Dermis microvascular lymphatic vessel endothelial cell (primary cell): ENCODE data around the gene SH3PXD2B. TPM values are rescaled to one million over a fixed set of nuclear protein-coding genes. Genes with fewer than 3 reads are reported as not detected.
"Not testable (repeated sequence)": the region's sequence is repeated elsewhere in the genome, so short reads cannot be mapped to it uniquely, and the experiment has no call there.

ENCODE experiments used
- DNase-seq, 2 donors: peaks; one replicate each; pipeline versions ENCODE4 v3.0.0 to v3.0.0-alpha.2; 2010; ENCODE audit warnings: low read depth in 2 of 2
- total RNA-seq: library from RNA; depleted of rRNA; stranded (reverse); fragments of >200 nt; gene quantifications from 2 replicates; pipeline ENCODE4 v1.2.1, GENCODE V29; 2014

SH3PXD2B gene
- total RNA-seq, 1 donor from 2014 or later, result 12.5 TPM

DNA sequence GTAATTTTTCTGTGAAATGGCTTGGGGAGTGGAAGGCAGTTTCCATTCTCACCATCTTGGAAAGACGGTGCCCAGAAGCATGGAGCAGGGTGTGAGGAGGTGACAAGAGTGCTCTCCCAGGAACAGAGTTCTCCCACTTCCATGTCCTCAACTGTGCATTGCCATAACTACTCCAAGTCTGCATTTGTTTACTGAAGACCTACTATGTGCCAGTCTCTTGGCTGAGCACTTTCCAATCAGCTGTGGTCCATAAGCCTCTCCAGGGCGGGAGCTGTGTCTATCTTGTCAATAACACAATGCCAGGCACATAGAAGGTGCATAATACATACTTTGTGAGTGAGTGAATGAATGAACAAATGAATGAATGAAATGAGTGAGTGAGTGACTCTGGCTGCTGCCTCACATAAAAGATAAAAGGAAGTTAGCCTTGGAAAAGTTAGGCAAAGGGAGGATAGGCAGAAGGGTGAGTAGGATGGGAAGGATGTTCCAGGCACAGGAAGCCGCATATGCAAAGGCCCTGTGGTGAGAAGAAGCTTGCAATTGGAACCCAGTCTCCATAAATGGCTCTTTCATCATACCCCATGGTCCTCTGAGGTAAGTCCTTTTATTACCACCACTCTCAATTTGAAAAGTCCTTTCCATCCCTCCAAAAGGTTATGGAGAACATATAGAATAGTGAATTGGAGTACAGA, 31.3 kb upstream of the SH3PXD2B start:
- DNase-seq, result no peak

DNA sequence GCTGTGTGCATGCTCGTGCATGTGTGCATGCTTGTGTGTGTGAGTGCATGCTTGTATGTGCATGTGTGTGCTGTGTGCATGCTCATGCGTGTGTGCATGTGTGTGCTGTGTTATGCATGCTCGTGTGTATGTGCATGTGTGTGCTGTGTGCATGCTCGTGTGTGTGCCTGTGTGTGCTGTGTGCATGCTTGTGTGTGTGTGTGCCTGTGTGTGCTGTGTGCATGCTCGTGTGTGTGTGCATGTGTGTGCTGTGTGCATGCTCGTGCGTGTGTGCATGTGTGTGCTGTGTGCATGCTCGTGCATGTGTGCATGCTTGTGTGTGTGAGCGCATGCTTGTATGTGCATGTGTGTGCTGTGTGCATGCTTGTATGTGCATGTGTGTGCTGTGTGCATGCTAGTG, 30.3 kb upstream of the SH3PXD2B start:
- DNase-seq, result no peak

DNA sequence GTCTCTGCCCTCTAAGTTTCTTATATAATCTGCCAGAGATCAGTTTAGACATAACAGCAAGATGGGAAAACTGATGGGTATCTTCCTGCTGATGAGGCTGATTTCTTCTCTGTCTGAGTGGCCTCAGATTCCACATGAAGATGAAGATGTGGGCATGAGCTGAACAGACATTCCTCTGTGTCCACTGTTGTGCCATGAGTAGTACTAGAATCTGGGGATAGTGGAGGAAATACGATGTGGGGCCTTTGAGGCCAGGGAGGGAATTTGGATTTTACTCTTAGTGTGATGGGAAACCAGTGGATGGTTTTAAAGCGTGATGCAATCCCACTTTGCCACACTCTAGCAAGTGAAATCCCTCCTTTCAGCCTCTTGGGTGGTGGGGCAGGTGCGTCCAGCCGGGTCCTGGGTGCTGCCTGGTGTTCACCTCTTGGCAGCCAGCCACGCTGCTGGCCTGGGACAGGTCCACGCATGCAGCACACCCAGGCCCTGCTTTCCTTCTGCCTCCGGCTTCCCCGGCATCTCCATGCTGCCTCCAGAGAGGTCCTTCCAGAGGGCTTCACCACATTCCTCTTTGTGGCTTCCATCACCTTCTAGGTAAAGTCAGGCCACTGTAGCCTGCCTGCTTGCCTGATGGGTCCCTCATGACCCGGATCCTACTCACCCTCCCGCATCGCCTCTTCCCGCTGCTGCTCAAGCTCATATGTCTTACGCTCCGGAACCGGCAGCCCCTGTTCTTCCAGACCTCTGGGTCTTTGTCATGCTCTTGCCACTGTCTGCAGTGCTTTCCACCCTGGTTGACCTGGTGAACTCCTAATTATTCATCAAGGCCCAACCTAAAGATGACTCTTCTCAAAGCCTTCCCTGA, 28.1 kb upstream of the SH3PXD2B start:
- DNase-seq, result no peak

DNA sequence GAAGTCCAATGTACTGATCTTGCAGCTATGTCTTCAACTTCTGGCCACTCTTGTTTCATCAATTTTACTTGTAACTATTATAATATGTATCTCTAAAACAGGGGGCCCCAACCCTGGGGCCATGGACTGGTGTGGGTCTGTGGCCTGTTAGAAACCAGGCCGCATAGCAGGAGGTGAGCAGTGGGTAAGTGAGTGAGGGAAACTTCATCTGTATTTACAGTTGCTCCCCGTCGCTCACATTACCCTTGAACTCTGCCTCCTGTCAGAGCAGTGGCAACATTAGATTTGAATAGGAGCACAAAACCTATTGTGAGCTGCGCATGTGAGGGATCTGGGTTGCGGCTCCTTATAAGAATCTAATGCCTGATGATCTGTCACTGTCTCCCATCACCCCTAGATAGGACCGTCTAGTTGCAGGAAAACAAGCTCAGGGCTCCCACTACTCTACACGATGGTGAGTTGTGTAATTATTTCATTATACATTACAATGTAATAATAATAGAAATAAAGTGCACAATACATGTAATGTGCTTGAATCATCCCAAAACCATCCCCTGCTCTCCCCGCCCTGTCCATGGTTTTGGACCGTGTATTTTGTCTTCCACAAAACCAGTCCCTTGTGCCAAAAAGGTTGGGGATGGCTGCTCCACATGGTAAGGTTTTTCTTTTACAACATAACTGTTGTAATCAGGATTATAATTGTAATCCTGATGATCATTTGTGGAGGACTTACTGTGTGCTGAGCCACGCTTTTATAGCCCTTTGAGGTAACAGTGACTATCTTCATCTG, 26.9 kb upstream of the SH3PXD2B start:
- DNase-seq, result no peak

DNA sequence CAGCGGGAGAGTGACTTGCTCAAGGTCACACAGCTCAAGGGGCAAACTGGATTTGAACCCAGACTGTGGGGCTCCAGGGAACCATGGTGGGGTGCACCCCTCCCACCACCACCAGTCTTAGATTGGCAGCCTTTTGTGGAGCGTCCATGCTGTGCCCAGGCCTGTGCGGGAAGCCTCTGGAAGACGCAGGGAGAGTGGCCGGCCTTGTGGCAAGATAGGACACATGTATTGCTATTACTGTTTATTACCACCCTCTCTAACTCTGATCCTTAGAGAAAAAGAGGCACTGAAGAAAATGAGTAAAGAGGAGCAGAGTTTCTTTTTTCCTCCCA, 25.4 kb upstream of the SH3PXD2B start:
- no peak for DNase-seq

DNA sequence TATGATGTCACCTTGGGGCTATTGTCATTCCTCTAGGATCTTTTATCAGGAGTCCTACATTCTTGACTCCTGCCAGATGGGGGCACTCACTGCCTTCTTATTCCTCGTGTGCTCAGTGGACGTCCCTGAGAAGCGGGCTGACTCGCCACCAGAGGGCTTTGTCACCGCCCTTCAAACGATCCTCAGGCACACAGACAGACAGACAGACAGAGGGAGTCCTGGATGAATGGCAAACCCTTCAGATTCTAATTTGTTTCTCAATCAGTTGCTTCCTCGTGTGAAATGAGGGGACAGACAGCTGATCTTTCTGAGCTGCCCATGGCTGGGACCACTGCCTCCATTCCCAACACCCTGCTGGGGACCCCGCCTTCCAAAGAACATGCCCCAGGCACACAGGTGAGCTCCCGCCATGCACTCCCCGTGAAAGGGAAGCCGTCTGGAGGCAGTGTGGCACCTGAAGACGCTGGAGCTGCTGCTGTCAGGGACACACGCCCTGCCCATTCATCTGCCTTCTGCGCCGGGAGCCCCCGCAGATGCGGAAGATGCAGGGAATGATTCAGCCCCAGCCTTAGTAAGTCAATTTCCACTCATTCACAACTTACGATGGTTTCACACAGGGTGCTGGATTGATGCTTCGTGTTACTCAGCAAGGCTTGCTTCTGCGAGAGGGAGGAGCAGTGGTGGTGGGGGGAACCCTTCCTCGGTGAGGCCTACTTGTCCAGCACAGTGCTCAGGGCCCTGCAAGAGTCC, 24.9 kb upstream of the SH3PXD2B start:
- DNase-seq, result peak; percentile 80 to 90

DNA sequence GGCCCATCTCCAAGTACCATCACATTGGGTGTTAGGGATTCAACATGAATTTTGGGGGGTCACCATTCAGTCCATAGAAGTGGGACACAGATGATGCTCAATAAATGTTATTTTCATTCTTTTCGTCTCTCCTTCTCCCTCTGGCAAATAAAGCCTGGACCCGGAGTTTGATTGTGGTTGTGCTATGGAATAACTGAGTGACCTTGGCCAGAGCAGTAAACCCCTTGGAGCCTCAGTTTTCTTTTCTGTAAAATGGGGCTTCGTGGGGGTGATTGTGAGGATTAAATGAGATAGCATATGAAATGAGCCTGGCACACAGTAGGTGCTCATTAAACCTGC, 24.3 kb upstream of the SH3PXD2B start:
- DNase-seq, result not testable (repeated sequence)

DNA sequence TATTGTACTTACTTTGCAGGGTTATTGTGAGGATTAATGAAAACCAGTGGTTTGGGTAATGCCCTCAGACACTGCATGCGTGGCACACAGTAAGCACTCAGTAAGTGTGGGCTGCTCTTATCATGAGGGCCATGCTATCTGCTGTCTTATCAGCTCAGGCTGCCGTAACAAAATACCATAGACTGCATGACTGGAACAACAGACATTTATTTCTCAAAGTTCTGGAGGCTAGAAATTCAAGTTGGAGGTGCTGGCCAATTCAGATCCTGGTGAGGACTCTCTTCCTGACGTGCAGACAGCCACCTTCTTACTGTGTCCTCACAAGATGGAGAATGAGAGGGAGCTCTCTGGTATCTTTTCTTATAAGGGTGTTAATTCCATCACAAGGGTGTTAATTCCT, 23.9 kb upstream of the SH3PXD2B start:
- DNase-seq, result no peak

DNA sequence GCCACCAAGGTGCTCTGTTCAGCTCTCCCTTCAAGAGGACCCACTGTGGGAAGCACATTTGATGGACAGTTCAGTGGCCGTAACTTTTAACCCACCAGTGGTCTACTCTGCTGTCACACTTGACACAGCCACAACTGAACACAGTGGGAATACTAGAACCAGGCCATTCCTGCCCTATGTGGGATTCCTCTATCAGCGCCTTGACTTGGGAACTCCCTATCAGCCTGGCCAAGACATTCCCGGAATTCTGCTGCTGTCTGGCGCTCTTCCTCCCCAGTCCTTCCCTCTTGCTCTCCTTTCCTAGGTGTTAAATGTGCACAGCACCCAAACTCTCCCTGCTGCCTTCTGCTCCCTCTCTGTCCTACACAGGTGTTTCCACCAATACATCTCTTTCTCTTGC, 23.1 kb upstream of the SH3PXD2B start:
- DNase-seq, result no peak

DNA sequence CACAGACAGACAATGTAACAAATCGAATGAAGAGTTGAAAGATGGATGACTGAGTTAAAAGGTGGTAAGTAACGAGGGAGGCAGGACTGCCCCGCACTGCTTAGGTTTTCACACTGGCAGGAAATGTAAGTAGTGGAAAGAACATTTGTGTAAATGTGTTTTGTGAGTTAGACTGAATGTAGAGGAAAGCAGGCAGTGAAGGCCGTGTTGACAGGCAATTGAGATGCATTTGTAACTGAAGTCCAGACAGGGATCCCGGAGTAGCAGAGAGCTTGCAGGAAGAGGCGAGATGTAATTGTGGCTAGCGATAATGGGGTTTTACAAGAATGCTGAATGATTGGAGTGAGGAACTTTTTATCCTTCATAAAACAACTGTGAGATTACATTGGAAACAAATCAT, 20.0 kb upstream of the SH3PXD2B start:
- no peak for DNase-seq

DNA sequence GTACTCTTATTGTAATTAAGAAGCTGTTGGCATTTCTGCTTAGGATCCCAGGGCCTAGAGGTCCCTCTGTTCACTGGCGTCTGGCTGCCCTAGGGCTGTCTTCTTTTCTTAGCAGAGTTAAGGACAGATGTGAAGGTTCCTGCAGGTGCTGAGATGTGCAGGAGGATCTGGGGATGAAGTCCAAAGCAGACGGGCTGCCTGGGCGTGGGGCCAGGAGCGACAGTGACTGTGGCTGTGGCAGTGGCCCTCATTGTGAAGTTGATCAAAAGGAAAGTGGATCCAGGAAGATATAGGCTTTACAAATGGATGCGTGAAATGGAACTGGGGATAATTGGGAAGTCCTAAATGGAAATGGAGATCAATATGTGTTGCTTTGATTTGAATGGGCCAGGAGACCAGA, 19.1 kb upstream of the SH3PXD2B start:
- DNase-seq, result no peak

DNA sequence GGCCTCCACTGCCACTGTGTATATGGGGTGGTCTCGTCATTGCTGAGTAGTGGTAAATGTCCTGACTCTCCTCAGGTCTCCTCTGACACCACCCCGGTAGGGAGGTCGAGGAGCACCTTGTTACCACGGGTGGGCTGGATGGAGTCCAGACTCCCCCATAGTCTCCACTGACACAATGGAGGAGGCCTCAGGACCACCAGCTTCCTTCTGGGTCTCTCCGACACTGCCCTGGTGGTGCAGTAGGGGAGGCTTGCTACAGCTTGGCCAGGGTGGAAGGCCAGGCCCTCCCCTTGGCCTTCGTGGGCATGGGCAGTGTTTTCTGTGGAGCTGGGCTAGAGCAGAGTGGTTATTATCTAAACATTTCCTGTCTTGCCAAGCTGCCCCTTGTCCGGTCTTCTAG, 15.4 kb upstream of the SH3PXD2B start:
- DNase-seq, result no peak

DNA sequence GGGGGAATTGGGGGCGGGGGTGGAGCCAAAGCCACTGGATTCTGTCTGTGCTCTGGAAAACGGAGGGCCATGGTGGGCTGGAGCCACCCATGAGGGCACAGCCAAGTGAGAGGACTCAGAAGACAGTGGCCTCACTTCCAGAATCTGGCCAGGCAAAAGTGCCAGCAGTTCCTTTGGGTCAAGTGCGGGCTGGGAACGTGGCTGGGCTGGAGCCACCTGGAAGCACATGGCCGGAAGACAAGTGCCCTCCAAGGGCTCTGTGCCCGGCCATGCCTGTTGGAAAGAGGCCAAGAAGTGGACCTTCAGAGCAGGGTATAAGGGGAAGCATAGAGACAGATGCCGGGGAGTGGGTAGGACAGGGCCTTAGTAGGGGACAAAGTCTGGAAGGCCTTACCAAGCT, 11.7 kb upstream of the SH3PXD2B start:
- no peak for DNase-seq

DNA sequence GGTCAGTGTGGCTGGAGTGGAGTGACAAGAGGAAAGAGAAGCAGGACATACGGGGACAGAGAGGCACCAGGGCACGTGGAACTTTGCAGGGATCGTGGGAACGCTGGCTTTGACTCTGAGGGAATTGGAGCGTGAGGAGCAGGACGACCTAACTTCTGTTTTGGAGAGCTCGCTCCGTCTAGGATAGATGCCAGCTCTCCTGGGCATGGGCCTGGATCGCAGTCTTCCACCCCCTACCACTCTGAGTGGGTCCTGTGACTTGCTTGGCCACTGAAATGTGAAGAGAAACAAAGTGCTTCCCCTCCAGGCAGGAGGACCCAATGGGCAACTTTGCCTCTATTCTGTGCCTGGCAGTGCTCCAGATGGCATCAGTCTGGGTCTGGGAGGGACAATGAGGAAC, 8.7 kb upstream of the SH3PXD2B start:
- DNase-seq, result no peak

DNA sequence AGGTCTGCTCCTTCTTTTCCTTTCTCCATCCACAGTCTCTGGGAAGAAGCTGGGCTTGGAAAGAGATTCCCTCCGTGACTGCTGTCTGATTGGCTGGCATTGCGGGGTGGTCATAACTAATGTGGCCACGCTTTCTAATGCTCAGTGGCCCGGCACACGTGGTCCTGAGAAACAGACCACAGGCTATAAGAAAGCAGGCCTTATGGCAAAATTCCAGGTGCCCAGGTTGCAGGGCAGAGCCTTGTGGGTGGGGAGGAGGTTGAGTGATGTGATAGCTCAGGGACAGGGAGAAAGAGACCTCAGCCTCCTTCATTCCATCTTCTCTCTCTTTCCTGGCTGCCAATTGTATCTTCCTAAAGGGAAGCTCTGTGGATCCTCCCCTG, 5.4 kb upstream of the SH3PXD2B start:
- DNase-seq, result no peak

DNA sequence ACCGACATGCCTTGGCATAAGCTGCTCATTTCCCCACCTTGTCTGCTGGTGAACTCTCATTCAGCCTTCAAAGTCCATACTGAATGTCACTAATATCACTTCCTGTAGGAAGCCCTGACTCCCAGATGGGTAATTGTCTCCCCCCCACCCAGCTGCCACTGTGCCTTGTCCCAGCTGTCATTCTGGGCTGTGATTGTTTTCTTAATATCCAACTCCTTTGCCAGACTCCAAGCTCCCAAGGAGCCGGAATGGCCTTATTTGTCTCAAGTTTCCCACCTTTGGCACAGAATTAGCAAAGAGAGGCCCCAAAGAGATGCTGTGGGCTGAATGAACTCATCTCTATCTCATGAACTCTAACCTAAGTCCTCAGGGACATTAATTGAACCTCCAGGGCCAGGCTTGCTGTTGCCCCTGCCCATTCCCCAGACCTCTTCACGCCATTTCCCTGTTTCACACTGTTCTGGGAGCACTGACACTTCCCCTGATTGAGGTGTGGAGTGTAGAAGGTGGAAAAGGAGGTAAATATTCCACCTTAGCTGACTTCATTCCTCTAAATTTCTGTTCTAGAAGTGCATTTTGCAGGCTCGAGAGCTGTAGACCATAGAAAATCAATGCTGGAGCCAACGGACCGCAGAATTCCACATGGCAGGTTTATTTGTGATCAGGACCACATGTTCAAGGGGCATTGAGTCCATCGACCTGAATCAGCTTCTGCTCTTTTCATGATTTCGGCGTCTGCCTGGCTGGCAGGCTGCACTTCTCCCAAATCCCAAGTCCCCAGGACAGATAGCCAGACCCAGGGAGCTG, 4.9 kb upstream of the SH3PXD2B start:
- no peak for DNase-seq

DNA sequence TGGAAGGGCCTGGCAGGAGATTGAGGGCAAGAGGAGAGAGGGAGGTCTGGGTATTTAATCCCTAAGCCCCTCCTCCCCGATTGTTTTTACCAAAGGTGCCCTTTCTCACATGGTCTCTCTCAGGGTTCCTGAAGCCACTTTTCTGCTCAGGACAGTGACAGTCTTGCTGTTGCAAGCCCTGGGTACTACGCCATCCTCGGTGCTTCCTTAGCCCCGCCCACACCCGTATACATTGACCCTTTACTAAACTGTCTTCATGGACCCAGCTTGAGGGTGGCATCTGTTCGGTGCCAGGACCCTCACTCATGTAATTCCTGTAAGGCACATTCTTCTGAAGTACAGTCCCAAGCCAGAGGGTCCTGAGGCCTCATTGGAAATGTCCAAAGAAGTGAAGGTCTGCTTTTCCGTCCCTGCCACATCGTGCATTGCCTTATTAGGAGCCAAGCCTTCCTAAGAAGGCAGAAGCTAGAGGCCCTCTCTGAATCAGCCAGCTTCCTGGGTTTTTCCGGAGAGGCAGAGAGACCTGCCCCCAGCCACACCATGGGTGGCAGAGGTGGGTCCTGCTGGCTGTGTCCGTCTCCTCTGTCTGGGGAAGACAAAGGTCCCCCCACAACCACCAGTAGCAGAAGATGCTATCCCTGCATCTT, 1.9 kb upstream of the SH3PXD2B start:
- no peak for DNase-seq

DNA sequence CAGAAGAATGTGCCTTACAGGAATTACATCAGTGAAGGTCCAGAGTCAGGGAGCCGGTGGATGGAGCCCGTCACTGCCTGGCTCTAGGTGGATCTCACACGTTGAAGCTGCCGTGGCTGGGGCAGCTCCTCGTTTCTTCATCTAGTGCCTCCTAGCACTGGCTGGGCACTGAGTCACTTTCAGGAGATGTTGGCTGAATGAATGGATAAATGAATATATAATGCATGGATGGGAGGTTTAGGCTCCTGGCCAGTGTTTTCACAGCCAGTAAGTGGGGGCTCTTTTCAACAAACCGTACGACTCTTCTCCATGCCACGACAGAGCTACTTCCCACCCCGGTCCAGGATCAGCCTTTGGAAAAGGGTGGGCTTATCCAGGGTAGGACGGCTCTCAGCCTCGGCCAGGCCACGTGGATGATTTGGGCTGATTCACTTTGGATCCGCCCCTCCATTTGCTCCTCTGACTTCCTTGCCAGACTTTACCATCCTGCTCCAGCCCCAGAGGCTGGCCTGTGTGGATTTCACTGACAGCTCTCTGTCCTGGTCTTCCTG, 1.3 kb upstream of the SH3PXD2B start:
- DNase-seq, result peak; percentile 79 to 90

DNA sequence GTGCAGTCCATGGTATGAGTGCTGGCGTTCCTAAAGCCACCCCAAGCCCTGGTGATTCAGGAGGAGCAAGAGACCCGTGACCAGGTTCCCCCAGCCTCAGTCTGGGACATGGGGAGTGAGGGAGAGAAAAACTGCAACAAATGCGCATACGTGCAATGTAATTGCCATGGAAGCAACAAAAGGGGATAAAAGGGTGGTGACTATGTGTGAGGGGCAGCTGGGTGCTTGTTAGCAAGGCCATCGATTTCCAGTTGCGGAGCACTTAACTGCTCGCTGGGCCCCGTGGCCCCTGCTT, 709 bp upstream of the SH3PXD2B start:
- DNase-seq, result no peak

DNA sequence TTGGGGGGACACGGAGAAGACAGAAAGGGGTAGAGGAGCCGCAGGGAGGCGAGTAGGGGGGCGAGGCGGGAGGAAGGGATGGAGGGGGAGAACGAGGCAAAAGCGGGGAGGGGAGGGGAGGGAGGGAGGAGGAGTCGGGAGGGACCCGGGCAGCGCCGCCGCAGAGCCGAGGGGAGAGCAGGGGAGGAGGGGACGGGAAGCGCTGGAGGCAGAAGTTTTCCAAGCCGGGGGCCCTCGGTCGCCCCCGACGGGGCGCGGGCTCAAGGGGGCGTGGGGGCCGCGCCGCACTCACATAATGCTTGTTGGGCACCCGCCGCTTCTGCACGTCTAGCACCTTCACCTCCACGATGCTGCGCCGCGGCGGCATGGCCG, 353 bp downstream of the SH3PXD2B start:
- peak in 1 of 2 donors; percentile 59 for DNase-seq
